HCEC 1CT (cell line): Measurements from ENCODE around the gene SNIP1.
"Not testable (repeated sequence)": the region's sequence is repeated elsewhere in the genome, so short reads cannot be mapped to it uniquely, and the experiment has no call there.

Experiments used
- DNase-seq: peaks from one replicate; pipeline ENCODE4 v3.0.0-alpha.2; 2017

Gene SNIP1

GRCh38 chr1:37506740-37507139 lies 47.4 kb downstream of the SNIP1 start:
- no peak for DNase-seq

DNA sequence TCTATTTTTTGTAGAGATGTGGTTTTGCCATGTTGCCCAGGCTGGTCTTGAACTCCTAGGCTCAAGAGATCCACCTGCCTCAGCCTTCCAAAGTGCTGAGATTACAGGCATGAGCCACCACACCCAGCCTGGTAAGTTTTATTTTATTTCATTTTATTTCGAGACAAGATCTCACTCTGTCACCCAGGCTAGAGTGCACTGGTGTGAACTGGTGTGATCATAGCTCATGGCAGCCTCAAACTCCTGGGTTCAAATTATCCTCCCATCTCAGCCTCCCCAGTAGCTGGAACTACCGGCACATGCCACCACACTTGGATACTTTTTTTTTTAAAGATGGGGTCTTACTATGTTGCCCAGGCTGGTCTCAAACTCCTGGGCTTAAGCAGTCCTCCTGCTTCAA lies 51.3 kb downstream of the SNIP1 start:
- DNase-seq = not testable (repeated sequence)

DNA sequence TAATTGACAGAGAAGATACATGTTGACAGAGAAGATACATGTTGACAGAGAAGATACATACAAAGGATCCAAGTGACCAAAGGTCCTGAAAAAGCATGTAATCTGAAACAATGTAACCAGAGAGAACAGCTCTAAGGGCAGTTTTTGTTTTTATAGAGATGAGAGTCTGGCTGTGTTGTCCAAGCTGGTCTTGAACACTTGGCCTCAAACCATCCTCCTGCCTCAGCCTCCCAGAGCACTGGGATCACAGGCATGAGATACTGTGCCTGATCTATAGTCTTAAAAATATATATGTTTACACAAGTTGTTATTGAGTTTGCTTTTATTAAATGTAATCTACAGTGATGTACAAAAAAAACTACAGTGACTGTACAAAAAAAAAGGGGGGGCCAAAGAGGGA lies 52.0 kb downstream of the SNIP1 start:
- DNase-seq = no peak

DNA sequence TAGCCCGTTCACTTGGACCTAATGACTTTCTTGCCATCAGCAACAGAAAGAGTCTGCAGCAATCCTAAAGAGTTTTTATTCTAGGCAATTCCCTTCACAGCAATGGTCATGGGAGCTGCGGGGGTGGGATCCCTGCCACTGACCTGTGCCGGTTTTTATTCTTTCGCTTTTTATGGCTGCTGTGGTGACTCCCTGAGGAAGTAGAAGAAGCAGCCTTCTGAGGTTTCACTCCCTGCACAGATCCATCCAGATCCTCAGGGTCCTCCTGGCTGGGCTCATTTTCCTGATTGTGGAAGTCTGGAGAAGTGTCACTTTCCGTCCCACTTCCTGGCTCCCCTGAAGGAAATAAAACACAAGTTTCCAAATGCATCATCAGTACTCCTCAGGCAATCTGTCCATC lies 52.4 kb downstream of the SNIP1 start:
- DNase-seq = no peak

GRCh38 chr1:37498872-37499617 lies 55.0 kb downstream of the SNIP1 start:
- peak; percentile 58 for DNase-seq

- no peak for DNase-seq
These were observed 56.3 kb downstream of the SNIP1 start for GRCh38 chr1:37497832-37498231.

DNA sequence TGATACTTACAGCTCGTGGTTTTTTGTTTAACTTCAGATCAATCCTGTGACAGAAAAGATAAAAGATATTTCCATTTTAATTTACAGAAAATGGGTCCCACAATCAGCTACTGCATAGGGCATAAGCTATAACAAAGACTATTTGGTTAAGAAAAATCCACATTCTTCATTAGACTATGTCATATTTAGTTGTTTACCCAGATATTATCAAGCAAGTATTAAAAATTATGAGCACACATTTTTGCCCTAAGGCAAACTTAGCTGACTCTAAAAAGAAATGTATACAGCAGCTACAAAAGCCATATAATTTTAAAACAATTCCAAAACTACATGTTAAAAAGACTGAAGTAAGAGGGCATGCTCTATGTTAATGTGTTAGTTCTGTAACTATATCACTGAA lies 58.2 kb downstream of the SNIP1 start:
- no peak for DNase-seq

- DNase-seq = no peak
These were observed 60.6 kb downstream of the SNIP1 start for GRCh38 chr1:37493336-37494098.

DNA sequence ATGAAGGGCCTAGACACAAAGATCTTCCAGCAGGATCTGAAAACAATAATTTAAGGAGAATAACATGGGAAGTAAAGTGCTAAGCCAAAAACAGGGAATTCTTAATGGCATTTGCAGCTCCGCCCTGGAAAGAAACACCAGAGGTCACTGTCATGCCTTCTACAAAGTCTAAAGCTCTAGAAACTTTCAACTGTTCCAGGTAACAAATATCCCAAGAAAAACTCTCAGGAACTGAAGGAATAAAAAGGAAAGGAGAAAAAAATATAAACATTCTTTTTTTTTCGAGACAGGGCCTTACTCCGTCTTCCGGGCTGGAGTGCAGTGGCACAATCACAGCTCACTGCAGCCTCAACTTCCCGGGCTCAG lies 66.5 kb downstream of the SNIP1 start:
- DNase-seq = no peak

- DNase-seq = peak; percentile 69
These were observed 67.1 kb downstream of the SNIP1 start for GRCh38 chr1:37486680-37487618.

GRCh38 chr1:37485902-37486679 lies 68.0 kb downstream of the SNIP1 start:
- peak; percentile 65 for DNase-seq
